HG03439 (cell line): Measurements from ENCODE around the gene RAB31.

Source experiments
- ATAC-seq: cut with Tn5 transposase; IDR thresholded peaks from one replicate; pipeline ENCODE4 v1.9.1; 2021; ENCODE audit warnings: mild to moderate bottlenecking, moderate library complexity; ENCODE audit not compliant: unreplicated experiment

Gene RAB31

GRCh38 chr18:9858642-9859041 is 150.5 kb downstream of the RAB31 start:
- no peak for ATAC-seq

- no peak for ATAC-seq
These were observed 151.1 kb downstream of the RAB31 start for GRCh38 chr18:9859232-9859631.

- no peak for ATAC-seq
These were observed 152.6 kb downstream of the RAB31 start for GRCh38 chr18:9860682-9861081.

GRCh38 chr18:9861157-9861556 is 153.1 kb downstream of the RAB31 start:
- ATAC-seq: peak; percentile 71

GRCh38 chr18:9861933-9862332 is 153.8 kb downstream of the RAB31 start:
- peak; percentile 58 for ATAC-seq

- ATAC-seq: no peak
These were observed 154.6 kb downstream of the RAB31 start for GRCh38 chr18:9862686-9863085.

GRCh38 chr18:9863282-9863681 is 155.2 kb downstream of the RAB31 start:
- ATAC-seq: no peak

- ATAC-seq: no peak
These were observed 157.8 kb downstream of the RAB31 start for GRCh38 chr18:9865764-9866490.

GRCh38 chr18:9866627-9867026 is 158.5 kb downstream of the RAB31 start:
- no peak for ATAC-seq

- no peak for ATAC-seq
These were observed 159.0 kb downstream of the RAB31 start for GRCh38 chr18:9867071-9867594.

GRCh38 chr18:9868857-9869714 is 161.0 kb downstream of the RAB31 start:
- ATAC-seq: no peak

- ATAC-seq: peak; percentile 75
These were observed 161.8 kb downstream of the RAB31 start for GRCh38 chr18:9869715-9870430.

- peak; percentile 14 for ATAC-seq
These were observed 162.4 kb downstream of the RAB31 start for GRCh38 chr18:9870431-9871008.

- no peak for ATAC-seq
These were observed 163.2 kb downstream of the RAB31 start for GRCh38 chr18:9871244-9871746.

GRCh38 chr18:9872823-9873222 is 164.7 kb downstream of the RAB31 start:
- ATAC-seq: no peak

GRCh38 chr18:9874728-9875127 is 166.6 kb downstream of the RAB31 start:
- ATAC-seq: no peak

GRCh38 chr18:9876212-9876866 is 168.2 kb downstream of the RAB31 start:
- ATAC-seq: no peak

GRCh38 chr18:9876867-9877654 is 169.0 kb downstream of the RAB31 start:
- no peak for ATAC-seq

GRCh38 chr18:9877655-9878014 is 169.5 kb downstream of the RAB31 start:
- ATAC-seq: no peak
